ENCODE data around the gene RNF223.

RNF223 gene

GRCh38 chr1:1046243-1046642 is 27.9 kb downstream of the RNF223 start:
- no peak for DNase-seq (ENCODE audit: low read depth, low spot score)

- DNase-seq (ENCODE audit: low read depth, low spot score): no peak
Observed at GRCh38 chr1:1045129-1045528, 29.0 kb downstream of the RNF223 start.

- DNase-seq (ENCODE audit: low read depth, low spot score): no peak
Observed at GRCh38 chr1:1044455-1045078, 29.5 kb downstream of the RNF223 start.

GRCh38 chr1:1043921-1044320 is 30.2 kb downstream of the RNF223 start:
- no peak for DNase-seq (ENCODE audit: low read depth, low spot score)

- DNase-seq (ENCODE audit: low read depth, low spot score): no peak
Observed at GRCh38 chr1:1043411-1043810, 30.7 kb downstream of the RNF223 start.

- no peak for DNase-seq (ENCODE audit: low read depth, low spot score)
Observed at GRCh38 chr1:1042835-1043234, 31.3 kb downstream of the RNF223 start.

GRCh38 chr1:1041873-1042272 is 32.2 kb downstream of the RNF223 start:
- DNase-seq (ENCODE audit: low read depth, low spot score): no peak

GRCh38 chr1:1041092-1041523 is 33.0 kb downstream of the RNF223 start:
- DNase-seq (ENCODE audit: low read depth, low spot score): no peak

- no peak for DNase-seq (ENCODE audit: low read depth, low spot score)
Observed at GRCh38 chr1:1040004-1040991, 33.8 kb downstream of the RNF223 start.

GRCh38 chr1:1039145-1039910 is 34.8 kb downstream of the RNF223 start:
- no peak for DNase-seq (ENCODE audit: low read depth, low spot score)

- no peak for DNase-seq (ENCODE audit: low read depth, low spot score)
Observed at GRCh38 chr1:1038694-1039093, 35.4 kb downstream of the RNF223 start.

- DNase-seq (ENCODE audit: low read depth, low spot score): no peak
Observed at GRCh38 chr1:1037366-1038327, 36.5 kb downstream of the RNF223 start.

GRCh38 chr1:1035291-1035943 is 38.7 kb downstream of the RNF223 start:
- no peak for DNase-seq (ENCODE audit: low read depth, low spot score)

- DNase-seq (ENCODE audit: low read depth, low spot score): no peak
Observed at GRCh38 chr1:1034439-1034781, 39.7 kb downstream of the RNF223 start.

- no peak for DNase-seq (ENCODE audit: low read depth, low spot score)
Observed at GRCh38 chr1:1033731-1034438, 40.2 kb downstream of the RNF223 start.

- DNase-seq (ENCODE audit: low read depth, low spot score): peak; percentile 72
Observed at GRCh38 chr1:1033009-1033587, 41.0 kb downstream of the RNF223 start.

GRCh38 chr1:1032424-1032823 is 41.7 kb downstream of the RNF223 start:
- no peak for DNase-seq (ENCODE audit: low read depth, low spot score)

- DNase-seq (ENCODE audit: low read depth, low spot score): no peak
Observed at GRCh38 chr1:1031659-1032235, 42.4 kb downstream of the RNF223 start.
